HepG2 (cell line): ENCODE results near the gene CASP5. TPM values are rescaled to one million over a fixed set of nuclear protein-coding genes. Genes with fewer than 3 reads are reported as not detected.

ENCODE experiments used
- ISL2 ChIP-seq: sonication (generic); formaldehyde crosslinking; IDR thresholded peaks from 2 replicates; pipeline ENCODE4 v1.5.0; 2020; ENCODE audit warnings: missing genetic modification reagents
- KDM3A ChIP-seq: IDR thresholded peaks from 2 replicates; pipeline ENCODE4 v1.6.1; 2018; ENCODE audit warnings: low read depth, missing compliant biosample characterization
- MAX ChIP-seq: IDR thresholded peaks from 2 replicates; pipeline ENCODE4 v1.6.1; 2012; ENCODE audit warnings: inconsistent platforms
- PCBP2 ChIP-seq: fragments of 200-400 bp; formaldehyde crosslinking; optimal IDR thresholded peaks from 2 replicates; pipeline ENCODE3; 2018; ENCODE audit warnings: low read length, low read depth; ENCODE audit not compliant: poor library complexity, severe bottlenecking
- POLR2G ChIP-seq: fragments of 200-400 bp; formaldehyde crosslinking; IDR thresholded peaks from 2 replicates; pipeline ENCODE4 v1.6.1; 2018; ENCODE audit warnings: mild to moderate bottlenecking, low read depth, low read length, moderate library complexity
- SMAD1 ChIP-seq: sonication (generic); formaldehyde crosslinking; IDR thresholded peaks from 2 replicates; pipeline ENCODE4 v1.4.0; 2020; ENCODE audit warnings: missing genetic modification reagents, low read depth, mild to moderate bottlenecking, borderline replicate concordance
- ZFP62 ChIP-seq: sonication (generic); formaldehyde crosslinking; IDR thresholded peaks from 2 replicates; pipeline ENCODE4 v1.4.0; 2020; ENCODE audit warnings: missing genetic modification reagents
- ZNF33B ChIP-seq: sonication (generic); formaldehyde crosslinking; IDR thresholded peaks from 2 replicates; pipeline ENCODE4 v1.5.1; 2020; ENCODE audit warnings: mild to moderate bottlenecking, missing genetic modification reagents
- ZNF646 ChIP-seq: sonication (generic); formaldehyde crosslinking; IDR thresholded peaks from 2 replicates; pipeline ENCODE4 v1.9.0; 2021; ENCODE audit warnings: mild to moderate bottlenecking, missing genetic modification reagents
- polyA plus RNA-seq, 8 experiments: library from polyadenylated mRNA; depleted of rRNA in 3 of 8; stranded (reverse) in 7 of 8; unstranded in 1 of 8; fragments of >200 nt; fragmentation: Illumina TruSeq in 4 of 8; extraction: Trizol in 4 of 8; gene quantifications; 2 replicates each; pipeline versions ENCODE4 v1.2.1 to v1.2.3, GENCODE V29; 2011 to 2016; ENCODE audit warnings: low read depth in 4 of 8, missing spikeins in 1 of 8, mixed read lengths in 1 of 8; ENCODE audit not compliant: insufficient read depth in 1 of 8
- total RNA-seq, 5 experiments: library from RNA; depleted of rRNA; stranded (reverse); fragments of >200 nt; fragmentation: Illumina TruSeq; extraction: Trizol; gene quantifications; 2 replicates each; pipeline ENCODE4 v1.2.3, GENCODE V29; 2016; ENCODE audit warnings: low read depth in 1 of 5
- TF ChIP-seq, protein P1 (sequence below): sonication (generic); formaldehyde crosslinking; IDR thresholded peaks from 2 replicates; pipeline ENCODE4 v1.4.0; 2020; ENCODE audit warnings: missing genetic modification reagents
- TF ChIP-seq, protein P2 (sequence below): sonication (generic); formaldehyde crosslinking; IDR thresholded peaks from 2 replicates; pipeline ENCODE4 v1.8.1; 2023; ENCODE audit warnings: mild to moderate bottlenecking, inconsistent platforms, moderate library complexity, missing genetic modification reagents, borderline replicate concordance
- TF ChIP-seq, protein P3 (sequence below): IDR thresholded peaks from 2 replicates; pipeline ENCODE4 v1.6.1; 2016; ENCODE audit warnings: control low read depth

Gene CASP5
- total and polyA plus RNA-seq, 2 of the 13 experiments (the other 11 are each of a cell fraction or from before 2014, with no cell fraction given), result not detected

DNA sequence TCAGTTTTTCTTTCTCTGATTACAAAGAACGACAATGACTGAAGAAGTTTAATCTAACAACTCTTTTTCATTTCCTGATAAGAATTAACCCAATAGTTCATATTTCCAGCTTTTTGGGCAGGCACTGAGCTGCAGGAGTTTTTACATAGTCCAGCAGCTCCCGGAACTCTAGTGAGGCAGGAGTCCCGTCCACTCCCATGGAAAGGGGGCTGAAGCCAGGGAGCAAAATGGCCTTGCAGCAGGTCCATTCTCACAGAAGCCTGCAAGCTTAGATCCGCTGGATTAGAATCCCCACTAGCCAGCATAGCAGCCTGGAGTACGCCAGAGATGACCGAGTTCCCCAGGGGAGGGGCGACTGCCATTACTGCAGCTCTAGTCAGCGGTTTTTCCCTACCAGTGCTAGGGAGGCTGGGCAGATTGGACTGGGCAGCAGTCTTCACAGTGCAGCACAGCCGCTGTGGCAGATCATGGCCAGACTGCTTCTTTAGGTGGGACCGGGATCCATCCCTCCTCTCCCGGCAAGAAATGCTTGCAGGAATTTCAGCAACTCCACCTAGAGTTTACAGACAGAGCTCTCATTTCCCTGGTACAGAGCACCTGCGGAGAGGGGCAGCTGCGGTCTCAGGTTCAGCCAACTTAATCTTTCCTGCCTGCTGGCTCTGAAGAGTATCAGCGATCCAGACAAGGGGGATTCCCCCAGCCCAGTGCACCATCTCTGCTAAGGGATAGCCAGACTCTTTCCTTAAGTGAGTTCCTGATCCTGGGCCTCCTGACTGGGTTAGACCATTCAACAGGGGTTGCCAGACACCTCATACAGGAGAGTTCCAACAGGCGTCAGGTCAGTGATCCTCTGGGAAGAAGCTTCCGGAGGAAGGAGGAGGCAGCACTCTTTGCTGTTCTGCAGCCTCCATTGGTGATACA, 53.9 kb downstream of the CASP5 start (continued):
- TF ChIP-seq, protein P1, sequence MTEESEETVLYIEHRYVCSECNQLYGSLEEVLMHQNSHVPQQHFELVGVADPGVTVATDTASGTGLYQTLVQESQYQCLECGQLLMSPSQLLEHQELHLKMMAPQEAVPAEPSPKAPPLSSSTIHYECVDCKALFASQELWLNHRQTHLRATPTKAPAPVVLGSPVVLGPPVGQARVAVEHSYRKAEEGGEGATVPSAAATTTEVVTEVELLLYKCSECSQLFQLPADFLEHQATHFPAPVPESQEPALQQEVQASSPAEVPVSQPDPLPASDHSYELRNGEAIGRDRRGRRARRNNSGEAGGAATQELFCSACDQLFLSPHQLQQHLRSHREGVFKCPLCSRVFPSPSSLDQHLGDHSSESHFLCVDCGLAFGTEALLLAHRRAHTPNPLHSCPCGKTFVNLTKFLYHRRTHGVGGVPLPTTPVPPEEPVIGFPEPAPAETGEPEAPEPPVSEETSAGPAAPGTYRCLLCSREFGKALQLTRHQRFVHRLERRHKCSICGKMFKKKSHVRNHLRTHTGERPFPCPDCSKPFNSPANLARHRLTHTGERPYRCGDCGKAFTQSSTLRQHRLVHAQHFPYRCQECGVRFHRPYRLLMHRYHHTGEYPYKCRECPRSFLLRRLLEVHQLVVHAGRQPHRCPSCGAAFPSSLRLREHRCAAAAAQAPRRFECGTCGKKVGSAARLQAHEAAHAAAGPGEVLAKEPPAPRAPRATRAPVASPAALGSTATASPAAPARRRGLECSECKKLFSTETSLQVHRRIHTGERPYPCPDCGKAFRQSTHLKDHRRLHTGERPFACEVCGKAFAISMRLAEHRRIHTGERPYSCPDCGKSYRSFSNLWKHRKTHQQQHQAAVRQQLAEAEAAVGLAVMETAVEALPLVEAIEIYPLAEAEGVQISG, result peak; percentile 41; the same call in 1 of the 2 replicates
- TF ChIP-seq, protein P2, sequence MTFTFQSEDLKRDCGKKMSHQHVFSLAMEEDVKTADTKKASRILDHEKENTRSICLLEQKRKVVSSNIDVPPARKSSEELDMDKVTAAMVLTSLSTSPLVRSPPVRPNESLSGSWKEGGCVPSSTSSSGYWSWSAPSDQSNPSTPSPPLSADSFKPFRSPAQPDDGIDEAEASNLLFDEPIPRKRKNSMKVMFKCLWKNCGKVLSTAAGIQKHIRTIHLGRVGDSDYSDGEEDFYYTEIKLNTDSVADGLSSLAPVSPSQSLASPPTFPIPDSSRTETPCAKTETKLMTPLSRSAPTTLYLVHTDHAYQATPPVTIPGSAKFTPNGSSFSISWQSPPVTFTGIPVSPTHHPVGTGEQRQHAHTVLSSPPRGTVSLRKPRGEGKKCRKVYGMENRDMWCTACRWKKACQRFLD, result no peak
- TF ChIP-seq ZNF646 (no peak), POLR2G (peak; percentile 41; the same call in 1 of the 2 replicates), PCBP2 (no peak), MAX (peak; percentile 34; the same call in 1 of the 2 replicates), ISL2 (CRISPR knock-in tag) (no peak; the same call in 1 of the 2 replicates), KDM3A (CRISPR knock-in tag) (no peak), SMAD1 (CRISPR knock-in tag) (no peak), ZNF33B (CRISPR knock-in tag) (no peak), ZFP62 (CRISPR knock-in tag) (no peak)
- TF ChIP-seq, protein P3, sequence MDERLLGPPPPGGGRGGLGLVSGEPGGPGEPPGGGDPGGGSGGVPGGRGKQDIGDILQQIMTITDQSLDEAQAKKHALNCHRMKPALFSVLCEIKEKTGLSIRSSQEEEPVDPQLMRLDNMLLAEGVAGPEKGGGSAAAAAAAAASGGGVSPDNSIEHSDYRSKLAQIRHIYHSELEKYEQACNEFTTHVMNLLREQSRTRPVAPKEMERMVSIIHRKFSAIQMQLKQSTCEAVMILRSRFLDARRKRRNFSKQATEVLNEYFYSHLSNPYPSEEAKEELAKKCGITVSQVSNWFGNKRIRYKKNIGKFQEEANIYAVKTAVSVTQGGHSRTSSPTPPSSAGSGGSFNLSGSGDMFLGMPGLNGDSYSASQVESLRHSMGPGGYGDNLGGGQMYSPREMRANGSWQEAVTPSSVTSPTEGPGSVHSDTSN, result no peak
